ELF-1 (cell line): ENCODE measurements around the gene WDR83.
"Not testable (repeated sequence)": the region's sequence is repeated elsewhere in the genome, so short reads cannot be mapped to it uniquely, and the experiment has no call there.

Source experiments
- DNase-seq: peaks from one replicate; pipeline ENCODE4 v3.0.0-alpha.2; 2016; ENCODE audit warnings: low read depth, low spot score

WDR83 gene, protein sequence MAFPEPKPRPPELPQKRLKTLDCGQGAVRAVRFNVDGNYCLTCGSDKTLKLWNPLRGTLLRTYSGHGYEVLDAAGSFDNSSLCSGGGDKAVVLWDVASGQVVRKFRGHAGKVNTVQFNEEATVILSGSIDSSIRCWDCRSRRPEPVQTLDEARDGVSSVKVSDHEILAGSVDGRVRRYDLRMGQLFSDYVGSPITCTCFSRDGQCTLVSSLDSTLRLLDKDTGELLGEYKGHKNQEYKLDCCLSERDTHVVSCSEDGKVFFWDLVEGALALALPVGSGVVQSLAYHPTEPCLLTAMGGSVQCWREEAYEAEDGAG

DNA sequence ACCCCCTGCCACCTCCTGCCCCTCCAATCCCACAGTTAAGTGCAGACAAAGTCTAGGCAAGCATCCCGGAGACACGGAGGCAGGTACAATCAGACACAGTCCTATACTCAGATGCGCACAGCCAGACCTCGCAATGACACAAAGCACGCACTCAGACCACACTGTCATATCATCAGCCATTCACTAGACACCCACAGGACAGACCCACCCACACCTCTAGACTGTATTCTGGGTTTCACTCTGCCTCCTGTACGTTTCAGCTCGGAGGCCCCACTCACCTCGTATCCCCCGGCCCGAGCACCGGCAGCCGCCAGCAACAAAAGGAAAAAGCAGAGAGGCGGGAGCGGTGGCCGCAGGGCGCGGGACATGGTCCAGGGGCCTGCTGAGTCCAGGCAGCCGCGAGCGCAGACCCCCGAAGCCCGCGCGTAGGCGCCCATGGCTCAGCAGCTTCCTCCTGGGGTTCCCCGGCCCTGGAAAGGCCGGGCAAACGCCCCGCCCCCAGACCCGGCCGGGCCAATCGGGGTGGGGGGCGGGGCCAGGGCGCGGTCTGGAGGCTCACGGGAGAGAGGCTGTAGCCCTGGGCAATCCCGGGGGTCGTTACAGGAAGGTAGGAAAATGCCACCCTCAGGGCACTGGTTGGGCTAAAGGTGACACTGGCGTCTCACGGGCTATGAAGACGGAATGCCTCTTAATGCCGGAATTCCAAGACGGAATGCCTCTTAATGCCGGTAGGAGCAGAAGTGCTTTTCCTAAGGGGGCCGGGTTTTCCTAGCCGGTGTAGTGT is at the start of gene WDR83, which contains the start of gene MAN2B1:
WDR83 (plus strand) TSS at position 543 of the 784 bp plus-strand sequence. CDS start 2,984 bp downstream, outside the sequence.
MAN2B1 (minus strand) TSS at position 478 of the 784 bp plus-strand sequence; CDS start at position 437, 41 bp downstream.
- peak; percentile 95 for DNase-seq

DNA sequence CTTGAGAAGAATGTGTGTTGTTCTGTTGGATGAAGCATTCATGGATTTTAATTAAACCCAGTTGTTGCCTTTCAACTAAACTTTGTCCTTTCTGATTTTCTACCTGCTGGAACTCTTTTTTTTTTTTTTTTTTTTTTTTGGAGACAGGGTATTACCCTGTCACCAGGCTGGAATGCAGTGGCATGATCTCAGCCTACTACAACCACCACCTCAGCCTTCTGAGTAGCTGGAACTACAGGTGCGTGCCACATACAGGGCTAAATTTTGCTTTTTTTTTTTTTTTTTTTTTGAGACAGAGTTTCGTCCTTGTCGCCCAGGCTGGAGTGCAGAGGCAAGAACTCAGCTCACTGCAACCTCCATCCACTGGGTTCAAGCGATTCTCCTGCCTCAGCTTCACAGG is 49.0 kb upstream of the WDR83 start:
- DNase-seq = no peak

DNA sequence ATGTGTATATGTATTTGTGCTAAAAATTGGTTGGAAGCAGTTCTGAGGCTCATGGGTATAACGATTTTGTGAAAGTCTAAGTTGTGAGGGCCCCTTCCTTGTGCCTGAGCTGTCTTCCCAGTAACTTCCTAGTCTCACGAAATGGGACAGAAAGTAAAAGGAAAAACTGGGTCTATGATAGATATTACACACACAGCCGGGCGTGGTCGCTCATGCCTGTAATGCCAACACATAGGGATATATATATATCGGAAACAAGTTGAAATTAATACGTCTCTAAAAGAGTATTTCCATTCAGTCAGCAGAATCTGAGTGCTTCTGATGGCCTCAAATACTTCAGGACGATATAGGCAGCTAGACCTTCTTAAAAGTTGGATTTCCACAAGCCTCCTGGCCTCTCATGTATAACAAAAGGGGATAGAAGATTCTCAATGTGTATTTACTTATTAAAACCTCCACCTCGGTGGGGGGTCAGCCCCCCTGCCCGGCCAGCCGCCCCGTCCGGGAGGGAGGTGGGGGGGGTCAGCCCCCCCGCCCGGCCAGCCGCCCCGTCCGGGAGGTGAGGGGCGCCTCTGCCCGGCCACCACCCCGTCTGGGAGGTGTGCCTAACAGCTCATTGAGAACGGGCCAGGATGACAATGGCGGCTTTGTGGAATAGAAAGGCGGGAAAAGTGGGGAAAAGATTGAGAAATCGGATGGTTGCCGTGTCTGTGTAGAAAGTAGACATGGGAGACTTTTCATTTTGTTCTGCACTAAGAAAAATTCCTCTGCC is 45.2 kb upstream of the WDR83 start:
- DNase-seq = not testable (repeated sequence)

DNA sequence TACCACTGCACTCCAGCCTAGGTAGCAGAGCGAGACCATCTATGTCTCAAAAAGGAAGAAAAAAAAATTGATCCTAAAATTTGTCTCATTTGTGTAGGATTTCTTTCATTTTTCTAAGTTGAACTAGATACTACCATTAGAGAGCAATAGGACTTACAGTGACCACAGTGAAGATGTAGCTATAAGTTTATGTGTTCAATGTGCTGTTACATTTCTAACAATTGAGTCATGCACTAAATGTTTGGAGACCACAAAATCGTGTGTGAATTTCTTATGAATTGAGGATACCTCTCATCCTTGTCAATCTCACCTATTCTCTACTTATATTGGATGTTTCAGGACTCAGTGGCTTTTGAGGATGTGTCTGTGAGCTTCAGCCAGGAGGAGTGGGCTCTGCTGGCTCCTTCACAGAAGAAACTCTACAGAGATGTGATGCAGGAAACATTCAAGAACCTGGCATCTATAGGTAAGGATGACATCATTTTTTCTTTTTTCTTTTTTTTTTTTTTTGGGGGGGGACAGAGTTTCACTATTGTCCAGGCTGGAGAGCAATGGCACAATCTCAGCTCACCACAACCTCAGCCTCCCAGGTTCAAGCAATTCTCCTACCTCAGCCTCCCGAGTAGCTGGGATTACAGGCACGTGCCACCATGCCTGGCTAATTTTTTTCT is 43.1 kb upstream of the WDR83 start:
- DNase-seq = no peak

DNA sequence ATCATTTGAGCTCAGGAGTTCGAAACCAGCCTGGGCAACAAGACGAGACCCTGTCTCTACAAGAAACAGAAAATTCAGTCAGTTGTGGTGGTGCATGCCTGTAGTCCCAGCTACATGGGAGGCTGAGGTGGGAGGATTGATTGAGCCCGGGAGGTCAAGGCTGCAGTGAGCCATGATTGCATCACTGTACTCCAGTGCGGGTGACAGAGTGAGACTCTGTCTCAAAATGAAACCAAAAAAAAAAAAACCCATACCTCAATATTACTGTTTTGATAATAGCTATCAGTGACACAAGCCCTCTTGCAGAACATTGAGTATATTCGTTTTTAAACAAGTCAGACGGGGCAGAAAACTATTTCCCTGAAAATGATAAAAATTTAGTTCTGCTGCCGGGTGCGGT is 39.6 kb upstream of the WDR83 start:
- DNase-seq = no peak

DNA sequence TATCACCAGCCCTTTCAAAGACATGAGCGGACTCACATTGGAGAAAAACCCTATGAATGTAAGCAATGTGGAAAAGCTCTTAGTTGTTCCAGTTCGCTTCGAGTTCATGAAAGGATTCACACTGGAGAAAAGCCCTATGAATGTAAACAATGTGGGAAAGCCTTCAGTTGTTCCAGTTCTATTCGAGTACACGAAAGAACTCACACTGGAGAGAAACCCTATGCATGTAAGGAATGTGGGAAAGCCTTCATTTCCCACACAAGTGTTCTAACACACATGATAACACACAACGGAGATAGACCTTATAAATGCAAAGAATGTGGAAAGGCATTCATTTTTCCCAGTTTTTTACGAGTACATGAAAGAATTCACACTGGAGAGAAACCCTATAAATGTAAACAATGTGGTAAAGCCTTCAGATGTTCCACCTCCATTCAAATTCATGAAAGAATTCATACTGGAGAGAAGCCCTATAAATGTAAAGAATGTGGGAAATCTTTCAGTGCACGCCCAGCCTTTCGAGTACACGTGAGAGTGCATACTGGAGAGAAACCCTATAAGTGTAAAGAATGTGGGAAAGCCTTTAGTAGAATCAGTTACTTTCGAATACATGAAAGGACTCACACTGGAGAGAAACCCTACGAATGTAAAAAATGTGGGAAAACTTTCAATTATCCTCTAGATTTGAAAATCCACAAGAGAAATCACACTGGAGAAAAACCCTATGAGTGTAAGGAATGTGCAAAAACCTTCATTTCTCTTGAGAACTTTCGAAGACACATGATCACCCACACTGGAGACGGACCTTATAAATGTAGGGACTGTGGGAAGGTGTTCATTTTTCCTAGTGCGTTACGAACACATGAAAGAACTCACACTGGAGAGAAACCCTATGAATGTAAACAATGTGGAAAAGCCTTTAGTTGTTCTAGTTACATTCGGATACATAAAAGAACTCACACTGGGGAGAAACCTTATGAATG is 38.3 kb upstream of the WDR83 start:
- DNase-seq = no peak

DNA sequence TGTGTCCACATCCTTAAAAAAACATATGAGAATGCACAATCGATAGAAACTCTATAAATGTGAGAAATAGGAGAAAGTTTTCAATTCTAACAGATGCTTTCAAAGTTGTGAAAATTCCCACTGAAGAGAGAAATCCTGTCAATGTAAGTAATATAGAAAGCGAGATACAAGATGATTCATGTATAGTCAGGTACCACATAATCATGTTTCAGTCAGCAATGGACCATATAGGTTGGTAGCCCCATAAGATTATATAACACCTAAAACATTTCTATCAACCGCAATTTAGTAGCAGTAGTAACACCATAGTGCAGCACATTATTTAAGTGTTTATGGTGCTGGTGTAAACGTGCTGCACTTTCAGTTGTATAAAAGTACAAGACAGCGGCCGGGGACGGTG is 37.4 kb upstream of the WDR83 start:
- DNase-seq = no peak

DNA sequence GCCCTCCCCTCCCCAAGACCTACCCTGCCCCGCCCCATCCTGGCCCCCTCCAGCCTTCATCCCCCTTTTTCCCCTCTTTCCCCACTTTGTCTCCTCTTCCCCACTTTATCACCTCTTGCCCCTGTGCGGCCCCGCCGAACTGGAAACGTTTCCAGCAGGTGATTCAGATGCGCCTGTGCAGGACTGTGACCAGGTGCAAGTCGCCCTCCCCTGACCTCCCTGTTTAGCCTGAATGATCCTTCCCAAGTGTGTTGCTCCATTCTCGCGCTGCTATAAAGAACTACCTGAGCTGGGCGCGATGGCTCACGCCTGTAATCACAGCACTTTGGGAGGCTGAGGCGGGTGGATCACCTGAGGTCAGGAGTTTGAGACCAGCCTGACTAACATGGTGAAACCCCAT is 30.0 kb upstream of the WDR83 start:
- no peak for DNase-seq

DNA sequence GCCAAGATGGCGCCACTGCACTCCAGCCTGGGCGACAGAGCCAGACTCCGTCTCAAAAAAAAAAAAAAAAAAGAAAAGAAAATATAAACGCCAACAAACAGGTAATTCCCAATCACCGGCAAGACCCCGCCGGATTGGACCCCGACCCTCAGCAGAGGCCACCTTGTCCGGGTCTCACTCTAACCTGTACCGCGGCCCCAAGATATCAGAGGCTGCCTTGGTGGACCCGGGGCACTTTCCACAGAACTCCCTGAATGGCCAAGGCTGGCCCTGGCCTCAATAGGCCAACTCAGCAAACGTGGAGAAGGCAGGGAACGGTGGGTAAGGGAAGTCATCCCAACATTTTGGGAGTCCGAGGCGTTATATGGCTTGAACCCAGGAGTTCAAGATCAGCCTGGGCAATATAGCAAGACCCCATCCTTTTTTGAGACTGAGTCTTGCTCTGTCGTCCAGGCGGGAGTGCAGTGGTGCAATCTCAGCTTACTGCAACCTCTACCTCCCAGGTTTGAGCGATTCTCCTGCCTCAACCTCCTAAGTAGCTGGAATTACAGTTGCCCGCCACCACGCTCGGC is 27.9 kb upstream of the WDR83 start:
- DNase-seq = no peak

DNA sequence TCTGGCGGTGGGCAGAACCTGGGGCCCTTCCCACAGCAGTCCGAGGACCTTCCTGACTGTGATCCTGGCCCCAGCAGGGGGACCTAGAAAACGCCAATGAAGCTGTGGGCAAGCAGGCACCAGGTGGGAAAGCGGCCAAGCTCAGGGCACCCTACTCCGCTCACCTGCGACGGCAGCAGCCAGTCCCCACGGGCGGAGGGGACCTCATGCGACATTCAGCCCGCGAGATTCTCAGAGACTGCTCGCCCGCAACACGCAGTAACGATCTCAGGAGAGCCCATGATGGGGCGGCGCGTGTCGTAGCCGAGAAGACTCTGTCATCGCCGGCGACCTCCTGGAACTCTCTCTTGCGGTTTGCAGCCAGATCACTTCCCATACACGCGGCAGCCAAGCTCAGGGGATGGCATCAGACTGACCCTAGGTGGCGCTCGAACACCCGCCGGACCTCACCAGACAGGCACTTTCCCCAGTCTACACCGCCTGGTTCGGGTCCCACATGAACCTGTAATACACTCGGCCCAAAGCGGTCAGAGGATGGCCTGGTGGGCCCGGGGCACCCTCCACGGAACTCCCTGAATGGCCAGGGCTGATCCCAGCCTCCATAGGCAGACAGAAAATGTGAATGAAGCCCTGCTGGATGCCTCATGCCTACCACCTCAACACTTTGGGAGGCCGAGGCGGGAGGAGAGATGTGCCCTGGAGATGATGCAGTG is 26.6 kb upstream of the WDR83 start:
- peak; percentile 95 for DNase-seq

DNA sequence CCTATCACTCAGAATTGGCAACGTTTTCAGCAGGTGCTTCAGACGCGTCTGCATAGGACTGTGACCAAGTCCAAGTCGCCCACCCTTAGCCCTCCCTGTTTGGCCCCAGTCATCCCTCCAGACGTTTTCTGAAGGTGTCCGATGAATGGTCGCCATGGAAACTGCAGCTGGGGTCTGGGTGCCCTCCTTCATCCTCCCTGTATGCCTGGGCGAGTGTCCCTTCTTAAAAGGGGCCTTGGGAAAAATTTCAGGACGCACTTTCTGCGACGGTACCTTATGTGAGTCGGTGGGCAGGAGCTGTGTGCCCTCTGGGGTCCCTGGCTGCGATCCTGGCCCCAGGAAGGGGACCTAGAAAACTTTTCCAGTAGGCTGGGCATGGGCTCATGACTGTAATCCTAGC is 25.2 kb upstream of the WDR83 start:
- DNase-seq = no peak

DNA sequence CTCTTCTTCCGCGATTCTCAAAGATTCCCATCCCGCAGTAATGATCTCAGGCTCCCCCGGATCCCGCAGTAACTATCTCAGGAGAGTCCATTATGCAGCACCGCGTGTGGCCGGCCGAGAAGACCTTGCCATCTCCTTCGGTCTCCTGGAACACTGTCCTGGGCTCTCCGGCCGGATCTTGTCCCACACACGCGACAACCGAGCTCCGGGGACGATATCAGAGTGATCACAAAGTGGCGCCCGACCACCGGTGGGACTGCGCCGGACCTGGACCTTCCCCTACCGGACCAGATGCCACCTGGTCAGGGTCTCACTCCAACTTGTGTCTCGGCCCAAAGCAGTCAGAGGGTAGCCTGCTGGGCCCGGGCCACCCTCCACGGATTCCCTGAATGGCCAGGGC is 24.1 kb upstream of the WDR83 start:
- DNase-seq = no peak

DNA sequence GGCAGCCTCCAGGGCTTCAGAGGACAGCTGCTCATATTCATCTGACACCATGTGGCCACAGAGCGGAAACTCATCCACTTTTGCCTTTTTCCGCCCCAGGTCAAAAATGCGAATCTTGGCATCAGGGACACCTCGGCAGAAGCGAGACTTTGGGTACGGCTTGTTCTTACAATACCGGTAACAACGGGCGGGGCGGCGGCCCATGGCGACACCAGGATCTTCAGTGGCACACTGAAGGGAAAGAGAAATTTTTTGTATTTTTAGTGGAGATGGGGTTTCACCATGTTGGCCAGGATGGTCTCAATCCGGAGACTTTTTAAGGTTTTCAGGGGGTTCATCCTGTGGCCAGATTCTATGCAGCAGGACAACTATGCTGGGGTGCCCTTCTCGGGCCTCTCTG is 22.9 kb upstream of the WDR83 start:
- DNase-seq = not testable (repeated sequence)

DNA sequence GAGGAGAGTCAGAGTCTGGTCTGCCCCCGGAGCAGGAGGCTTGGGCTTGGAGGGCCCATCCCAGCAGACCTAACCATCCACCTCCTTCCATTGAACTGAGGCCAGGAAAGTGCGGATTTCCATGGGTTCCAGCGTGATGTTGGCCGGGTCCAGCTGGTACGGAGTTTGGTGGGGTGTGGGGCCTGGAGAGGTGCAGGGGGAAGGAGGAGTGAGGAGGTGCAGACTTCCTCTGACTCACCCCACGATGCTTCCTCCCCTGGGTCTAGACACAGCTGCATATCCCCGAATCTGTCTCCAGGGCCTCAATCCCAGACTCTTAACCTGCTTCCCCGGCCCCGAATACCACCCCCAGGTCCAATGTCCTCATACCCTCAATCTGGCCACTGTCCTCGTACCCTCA is 20.1 kb upstream of the WDR83 start:
- no peak for DNase-seq

DNA sequence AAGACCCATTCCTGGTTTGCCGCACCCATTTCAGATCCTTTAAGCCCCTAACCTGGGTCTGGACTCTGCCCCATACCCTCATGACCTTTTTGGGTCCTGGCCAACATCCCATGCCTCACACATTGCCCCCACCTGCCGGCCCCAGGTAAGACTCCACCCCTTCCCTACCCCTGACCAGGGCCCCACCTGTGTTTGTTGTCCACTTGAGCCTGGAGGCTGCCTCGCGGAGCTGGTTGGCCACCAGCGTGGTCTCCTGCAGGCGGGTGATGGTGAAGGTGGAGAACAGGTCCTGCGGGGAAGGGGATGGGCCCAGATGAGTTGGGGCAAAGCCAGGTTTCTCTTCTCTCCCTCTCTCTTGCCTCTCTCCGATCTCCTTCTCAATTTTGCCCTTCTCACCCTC is 19.6 kb upstream of the WDR83 start:
- no peak for DNase-seq

DNA sequence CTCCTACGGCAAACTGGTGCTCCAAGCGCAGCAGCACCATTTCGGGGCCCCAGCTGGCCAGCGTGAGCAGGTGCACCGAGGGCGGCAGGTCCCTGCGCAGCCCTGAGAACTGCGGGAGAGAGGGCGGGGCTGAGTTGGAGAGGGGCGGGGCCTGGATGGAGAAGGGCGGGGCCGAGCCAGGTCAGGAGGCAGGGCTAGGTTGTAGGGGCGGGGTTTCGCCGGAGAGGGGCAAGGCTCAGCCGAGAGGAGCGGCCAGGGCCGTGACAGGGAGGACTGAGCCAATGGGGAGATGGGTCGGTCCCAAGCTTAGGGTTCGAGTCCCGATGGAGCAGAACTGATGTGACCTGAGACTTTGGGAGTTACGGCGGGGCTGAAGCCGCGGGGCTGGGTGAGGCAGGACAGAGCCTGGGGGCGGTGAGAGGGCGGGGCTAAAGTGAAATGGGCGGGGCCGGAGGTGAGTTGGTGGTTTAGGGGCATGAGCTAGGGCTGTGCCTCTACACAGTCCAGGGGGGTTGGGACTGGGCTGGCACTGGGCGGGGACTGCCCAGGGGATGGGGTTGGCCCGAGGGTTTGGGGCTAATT is 19.0 kb upstream of the WDR83 start:
- DNase-seq = peak; percentile 88

DNA sequence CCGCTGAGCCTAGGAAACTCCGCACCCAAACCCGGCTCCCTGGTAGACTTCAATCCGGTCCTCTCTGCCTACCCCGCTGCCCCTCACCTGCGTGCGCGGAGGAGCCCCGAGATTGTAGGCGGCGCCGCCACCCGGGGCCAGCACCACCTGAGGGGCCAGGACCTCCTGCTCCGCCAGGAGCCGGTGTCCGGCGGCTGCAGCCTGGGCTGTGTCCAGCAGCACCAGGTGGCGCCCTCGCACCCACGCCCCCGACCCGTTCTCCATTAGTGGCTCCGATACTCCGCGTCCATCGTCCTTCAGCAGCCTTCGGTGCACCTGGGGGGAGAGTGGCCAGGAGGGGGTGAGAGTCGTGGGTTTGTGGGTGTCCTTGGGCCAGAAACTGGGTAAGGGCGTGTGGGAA is 18.5 kb upstream of the WDR83 start:
- DNase-seq = peak; percentile 74

DNA sequence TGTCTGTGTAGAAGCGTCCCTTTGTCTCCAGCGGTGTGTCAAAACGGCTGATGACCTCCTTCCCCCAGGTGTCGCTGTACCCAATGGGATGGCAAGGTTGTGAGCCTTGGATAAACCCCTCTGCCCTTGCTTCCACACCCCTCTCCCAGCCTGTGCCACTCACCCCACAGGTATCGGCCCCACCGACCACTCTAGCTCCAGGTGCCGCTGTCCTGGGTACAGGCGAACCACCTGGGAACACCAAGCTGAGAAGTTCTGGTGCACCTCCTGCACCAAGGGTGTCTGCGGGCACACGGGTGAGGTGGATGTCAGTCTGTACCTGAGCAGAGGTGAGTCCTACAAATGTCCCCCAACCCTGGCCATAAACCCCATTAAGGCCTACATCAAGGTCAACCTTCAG is 16.7 kb upstream of the WDR83 start:
- DNase-seq = no peak

DNA sequence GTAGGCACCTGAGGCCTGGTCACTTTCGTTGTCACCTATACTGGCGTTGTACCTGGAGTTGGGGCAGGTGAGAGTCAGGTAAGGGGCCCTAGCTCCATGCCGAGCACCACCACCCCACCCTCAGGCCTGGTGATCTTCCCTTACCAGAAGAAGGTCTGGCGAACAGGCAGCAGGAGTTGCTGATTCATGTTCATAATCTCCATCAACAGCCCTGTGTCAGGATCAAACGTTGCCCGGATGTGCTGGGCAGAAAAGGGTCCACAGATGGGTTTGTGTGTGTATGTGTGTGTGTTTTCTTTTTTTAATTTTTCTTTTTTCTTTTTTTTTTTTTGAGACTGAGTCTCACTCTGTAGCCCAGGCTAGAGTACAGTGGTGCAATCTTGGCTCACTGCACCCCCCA is 14.4 kb upstream of the WDR83 start:
- DNase-seq = no peak
